Embryonic facial prominence (tissue), 1 donor: ENCODE results near the gene OR1I1.

Source experiments
- DNase-seq: peaks from one replicate; pipeline ENCODE4 v3.0.0-alpha.2; 2016; ENCODE audit errors: extremely low spot score

The OR1I1 gene

GRCh38 chr19:15098460-15098859, 16.4 kb downstream of the OR1I1 start:
- no peak for DNase-seq

DNA sequence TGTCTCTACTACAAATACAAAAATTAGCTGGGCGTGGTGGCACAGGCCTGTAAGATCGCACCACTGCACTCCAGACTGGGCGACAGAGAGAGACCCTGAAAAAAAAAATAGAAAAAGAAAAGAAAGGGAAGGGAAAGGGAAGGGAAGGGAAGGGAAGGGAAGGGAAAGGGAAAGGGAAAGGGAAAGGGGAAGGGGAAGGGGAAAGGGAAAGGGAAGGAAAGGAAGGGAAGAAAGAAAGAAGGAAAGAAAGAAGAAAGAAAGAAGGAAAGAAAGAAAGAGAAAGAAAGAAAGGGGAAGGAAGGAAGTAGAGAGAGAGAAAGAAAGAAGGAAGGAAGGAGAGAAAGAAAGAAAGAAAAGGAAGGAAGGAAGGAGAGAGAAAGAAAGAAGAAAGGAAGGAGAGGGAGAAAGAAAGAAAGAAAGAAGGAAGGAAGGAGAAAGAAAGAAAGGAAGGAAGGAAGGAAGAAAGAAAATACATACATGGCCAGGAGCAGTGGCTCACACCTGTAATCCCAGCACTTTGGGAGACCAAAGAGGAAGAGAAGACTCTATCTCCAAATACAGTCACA, 17.1 kb downstream of the OR1I1 start:
- DNase-seq, result no peak

DNA sequence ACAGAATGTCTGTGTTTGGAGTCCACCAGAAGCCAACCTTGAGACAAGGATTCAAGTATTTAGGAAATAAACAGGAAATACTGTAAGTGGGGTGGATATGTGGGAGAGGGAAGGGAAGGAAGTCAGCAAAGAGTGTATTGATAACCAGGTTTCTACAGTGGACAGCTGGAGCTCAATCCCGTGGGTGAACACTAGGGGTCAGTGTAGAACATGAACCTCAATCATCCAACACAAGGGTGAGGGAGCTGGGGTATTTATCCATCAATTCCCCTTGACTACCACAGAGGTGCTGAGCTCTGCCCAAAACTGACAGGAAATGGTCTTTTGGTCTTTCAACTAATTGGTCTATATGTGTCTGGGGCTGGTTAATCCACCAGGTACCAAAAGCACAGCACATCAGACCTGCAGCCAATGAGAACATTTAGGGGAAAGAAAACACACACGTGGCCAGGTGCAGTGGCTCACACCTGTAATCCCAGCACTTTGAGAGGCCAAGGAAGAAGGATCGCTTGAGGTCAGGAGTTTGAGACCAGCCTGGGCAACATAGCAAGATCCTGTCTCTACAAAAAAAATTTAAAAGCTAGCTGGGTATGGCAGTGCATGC, 19.6 kb downstream of the OR1I1 start:
- no peak for DNase-seq

DNA sequence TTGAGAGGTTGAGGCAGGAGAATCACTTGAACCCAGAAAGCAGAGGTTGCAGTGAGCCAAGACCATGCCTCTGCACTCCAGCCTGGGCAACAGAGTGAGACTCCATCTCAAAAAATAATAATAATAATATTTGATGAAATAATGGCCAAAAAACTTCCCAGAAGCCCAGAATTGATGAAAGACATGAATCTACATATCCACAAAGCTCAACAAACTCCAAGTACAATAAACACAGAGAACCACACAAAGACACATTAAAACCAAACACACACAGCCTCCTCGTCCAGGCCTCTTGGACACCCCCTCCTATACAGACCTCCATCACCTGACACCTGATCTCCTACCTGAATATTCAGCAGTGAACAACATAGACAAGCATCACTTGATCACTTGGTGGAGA, 22.0 kb downstream of the OR1I1 start:
- no peak for DNase-seq

DNA sequence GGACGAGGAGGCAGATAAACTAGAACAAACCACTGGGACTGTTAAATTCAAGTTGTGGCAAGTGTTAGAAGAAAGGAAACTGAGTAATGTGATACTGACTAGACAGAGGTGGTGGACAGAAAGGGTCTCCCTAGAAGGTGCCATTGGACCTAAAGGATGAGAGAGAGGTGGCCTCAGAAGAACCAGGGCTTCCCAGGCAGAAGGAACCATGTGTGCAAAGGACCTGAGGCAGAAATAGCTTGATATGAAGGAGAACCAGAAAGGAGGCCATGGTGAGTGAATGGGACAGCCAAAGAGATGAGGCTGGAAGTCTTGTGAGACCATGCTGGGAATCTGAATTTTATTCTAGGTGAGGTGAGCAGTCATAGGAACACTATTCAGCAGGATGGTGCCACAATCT, 22.4 kb downstream of the OR1I1 start:
- no peak for DNase-seq

DNA sequence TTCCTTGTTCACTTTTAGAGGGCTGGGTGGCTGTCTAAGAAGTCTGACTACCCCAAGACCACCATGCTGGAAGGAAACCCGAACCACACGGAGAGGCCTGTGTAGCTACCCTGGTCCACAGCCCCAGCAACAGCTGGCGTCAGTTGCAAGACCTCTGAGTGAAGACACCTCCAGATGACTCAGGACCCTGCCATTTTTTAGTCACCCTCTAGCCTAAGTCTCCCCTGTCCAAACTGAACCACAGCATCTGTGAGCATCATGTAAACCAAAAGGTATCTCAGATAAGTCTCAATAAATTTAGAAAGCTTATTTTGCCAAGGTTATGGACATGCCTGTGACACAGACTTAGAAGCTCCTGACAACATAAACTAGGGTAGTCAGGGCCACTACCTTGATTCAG, 23.0 kb downstream of the OR1I1 start:
- DNase-seq, result no peak

GRCh38 chr19:15107061-15108010, 25.3 kb downstream of the OR1I1 start, which contains the start of gene SYDE1:
TSS of gene SYDE1 (plus strand) at chr19:15107401. CDS start at chr19:15107434, 33 bp downstream.
- peak; percentile 39 for DNase-seq

DNA sequence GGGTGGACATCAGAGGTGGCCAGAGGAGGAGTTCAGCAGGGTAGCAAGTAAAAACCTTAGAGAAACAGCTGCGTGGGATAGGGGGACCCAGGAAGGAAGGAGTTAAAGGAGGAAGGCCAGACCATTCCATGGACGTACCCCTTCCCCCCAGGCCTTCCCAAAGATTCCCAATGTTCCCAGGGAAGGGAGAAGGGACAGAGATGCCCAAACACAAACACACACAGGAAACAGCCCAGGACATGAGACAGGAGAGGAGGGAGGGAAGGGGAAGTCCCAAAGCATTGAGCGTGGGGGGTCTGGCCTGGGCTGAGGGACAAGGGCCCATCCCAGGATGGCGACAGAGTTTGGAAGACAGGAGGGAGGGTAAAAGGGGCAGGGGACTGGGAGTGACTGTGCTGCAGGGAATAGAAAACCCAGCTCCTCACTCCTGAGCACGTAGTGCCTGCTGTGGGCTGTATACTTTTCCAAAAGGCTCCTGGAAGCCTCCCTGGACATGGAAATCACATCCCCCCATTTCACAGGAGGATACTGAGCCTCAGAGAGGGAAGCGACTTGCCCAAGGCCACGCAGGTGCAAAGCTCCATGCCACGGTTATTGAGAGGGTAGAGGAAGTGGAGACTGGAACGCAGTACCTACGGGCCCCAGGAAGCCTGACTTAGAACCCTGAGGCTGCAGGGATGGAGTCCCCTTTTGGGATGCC, 26.3 kb downstream of the OR1I1 start:
- DNase-seq, result no peak

GRCh38 chr19:15108845-15109767, 27.1 kb downstream of the OR1I1 start:
- DNase-seq, result no peak

DNA sequence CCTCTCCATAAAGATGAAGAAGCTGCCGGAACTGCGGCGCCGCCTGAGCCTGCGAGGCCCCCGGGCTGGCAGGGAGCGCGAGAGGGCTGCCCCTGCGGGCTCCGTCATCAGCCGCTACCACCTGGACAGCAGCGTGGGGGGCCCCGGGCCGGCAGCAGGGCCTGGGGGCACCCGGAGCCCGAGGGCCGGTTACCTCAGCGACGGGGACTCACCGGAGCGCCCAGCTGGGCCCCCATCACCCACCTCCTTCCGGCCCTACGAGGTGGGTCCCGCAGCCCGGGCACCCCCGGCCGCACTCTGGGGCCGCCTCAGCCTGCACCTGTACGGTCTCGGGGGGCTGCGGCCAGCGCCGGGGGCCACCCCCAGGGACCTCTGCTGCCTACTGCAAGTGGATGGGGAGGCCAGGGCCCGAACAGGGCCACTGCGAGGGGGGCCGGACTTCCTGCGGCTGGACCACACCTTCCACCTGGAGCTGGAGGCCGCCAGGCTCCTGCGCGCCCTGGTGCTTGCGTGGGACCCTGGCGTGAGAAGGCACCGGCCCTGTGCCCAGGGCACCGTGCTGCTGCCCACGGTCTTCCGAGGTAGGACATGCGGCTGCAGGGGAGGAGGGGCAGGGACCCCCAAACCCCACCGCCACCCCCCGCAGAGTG, 27.9 kb downstream of the OR1I1 start:
- no peak for DNase-seq

GRCh38 chr19:15110418-15110815, 28.4 kb downstream of the OR1I1 start:
- DNase-seq, result no peak

- no peak for DNase-seq
Observed at GRCh38 chr19:15111758-15112157, 29.7 kb downstream of the OR1I1 start.

- DNase-seq, result no peak
Observed at GRCh38 chr19:15112385-15112784, 30.4 kb downstream of the OR1I1 start.

GRCh38 chr19:15113245-15114152, 31.5 kb downstream of the OR1I1 start:
- DNase-seq, result no peak

DNA sequence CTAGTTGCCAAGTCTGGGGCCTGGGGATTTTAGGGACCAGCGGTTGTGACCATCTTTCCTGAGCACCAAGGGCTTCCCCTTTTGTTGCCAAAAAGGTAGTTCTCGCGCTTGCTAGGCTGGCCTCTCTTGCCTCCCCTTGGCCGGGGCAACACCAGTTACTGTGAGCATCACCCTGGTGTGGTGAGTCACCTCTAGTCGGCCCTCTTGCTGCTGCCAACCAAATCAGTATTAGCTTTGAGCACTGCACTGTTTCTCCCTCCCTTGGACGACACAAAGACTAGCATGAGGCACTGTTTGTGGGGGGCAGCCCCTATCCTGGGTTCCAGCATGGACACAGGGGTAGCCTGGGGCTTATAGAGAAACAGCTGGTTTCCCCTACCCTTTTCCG, 32.1 kb downstream of the OR1I1 start:
- no peak for DNase-seq

DNA sequence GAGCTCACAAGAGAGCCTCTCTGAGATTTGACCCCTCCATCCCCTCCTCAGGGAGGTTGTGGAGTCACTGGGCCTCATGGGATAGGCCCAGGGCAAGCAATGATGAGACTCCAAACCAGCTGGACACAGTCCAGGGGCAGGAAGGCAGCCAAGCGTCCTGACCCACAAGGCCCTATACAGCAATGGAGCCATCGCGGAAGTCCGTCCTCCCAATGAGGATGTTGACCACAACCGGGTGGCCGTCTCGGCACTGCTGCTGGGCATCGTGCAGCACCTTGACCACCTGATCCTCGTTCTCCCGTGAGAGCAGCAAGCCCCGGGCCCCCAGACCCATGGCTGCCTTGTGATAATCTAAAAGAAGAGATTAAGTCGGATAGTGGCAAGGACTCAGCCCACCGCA, 33.1 kb downstream of the OR1I1 start:
- no peak for DNase-seq

DNA sequence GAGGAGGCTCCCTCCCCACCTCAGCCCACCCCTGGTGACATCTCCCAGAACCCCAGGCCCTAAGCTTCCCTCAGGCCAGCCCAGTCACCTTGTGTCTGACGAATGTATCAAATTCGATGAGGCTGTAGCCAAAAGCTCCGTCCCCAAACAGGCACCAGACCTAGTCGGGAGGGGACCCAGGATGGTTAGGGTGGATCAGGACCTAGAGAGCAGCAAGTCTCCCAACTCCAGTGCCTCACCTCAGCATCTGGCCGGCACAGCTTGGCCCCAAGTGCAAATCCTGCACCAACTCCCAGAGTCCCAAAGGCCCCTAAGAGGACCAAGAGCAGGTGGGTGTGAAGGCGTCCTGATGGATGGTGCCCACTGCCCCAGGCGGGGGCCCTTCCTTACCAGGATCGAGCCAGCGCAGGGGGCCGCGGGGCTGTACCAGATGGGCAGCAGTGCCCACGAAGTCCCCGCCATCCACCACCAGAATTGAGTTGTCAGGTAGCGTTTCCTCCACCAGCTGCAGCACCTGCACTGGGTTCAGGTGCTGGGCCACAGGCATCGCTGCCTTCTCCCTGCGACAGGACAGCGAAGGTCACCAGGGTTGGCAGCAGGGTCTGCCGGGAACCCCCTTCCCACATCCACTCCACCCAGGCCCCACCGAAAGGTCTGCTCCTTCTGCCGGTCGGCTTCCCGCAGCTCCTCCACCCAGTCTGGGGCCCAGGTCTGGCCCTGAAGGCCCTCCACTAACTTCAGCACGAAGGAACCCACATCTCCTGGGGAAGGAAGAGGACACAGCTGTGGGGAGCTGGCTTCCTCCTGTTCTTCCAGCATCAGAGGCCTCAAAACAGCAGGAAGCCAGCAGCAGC, 34.0 kb downstream of the OR1I1 start:
- no peak for DNase-seq

GRCh38 chr19:15116856-15117255, 34.8 kb downstream of the OR1I1 start:
- DNase-seq, result no peak

DNA sequence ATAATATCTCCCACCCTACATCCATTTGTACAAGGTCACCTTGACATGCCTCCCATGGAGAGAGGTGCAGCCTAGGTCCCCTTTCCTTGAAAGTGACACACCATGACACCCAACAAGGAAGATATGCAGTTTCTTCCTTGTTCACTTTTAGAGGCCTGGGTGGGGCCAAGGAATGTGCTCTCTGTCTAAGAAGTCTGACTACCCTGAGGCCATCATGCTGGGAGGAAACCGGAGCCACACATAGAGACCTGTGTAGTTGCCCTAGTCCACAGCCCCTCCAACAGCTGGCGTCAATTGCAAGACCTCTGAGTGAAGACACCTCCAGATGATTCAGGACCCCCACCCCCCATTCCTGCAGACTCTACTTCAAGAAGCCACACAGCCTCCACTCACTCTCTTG, 36.2 kb downstream of the OR1I1 start:
- no peak for DNase-seq
